H1 (cell line): ENCODE data around the gene ZNF219. TPM values are rescaled to one million over a fixed set of nuclear protein-coding genes. Genes with fewer than 3 reads are reported as not detected.

Experiments
- CTCF ChIA-PET: fragments of 300-600 bp; sonication (Branson Sonifier 250); formaldehyde crosslinking; loops from one replicate; lab custom pipeline; 2021; ENCODE audit not compliant: partially characterized antibody; lab: Charles Lee
- POLR2A ChIA-PET: fragments of 300-600 bp; sonication (Branson Sonifier 250); formaldehyde crosslinking; loops from one replicate; lab custom pipeline; 2021; ENCODE audit warnings: inconsistent platforms; ENCODE audit not compliant: partially characterized antibody; lab: Charles Lee
- DNase-seq, 2 experiments: peaks; one replicate each; pipeline versions ENCODE4 v3.0.0 to v3.0.0-alpha.2; 2010 to 2022; ENCODE audit warnings: low spot score in 2 of 2, low read depth in 1 of 2, mixed read lengths in 1 of 2
- FAIRE-seq: peaks from 2 replicates; lab custom pipeline; 2011; peaks lifted over from hg19 to GRCh38; lab: Jason Lieb, UNC
- H2AFZ ChIP-seq: 2 replicates; pipeline ENCODE4 v1.8.1; 2012; ENCODE audit warnings: low read length, inconsistent platforms
- H2AK5ac ChIP-seq: 2 replicates; pipeline ENCODE4 v1.6.1; 2013; ENCODE audit warnings: low read depth, low read length
- H2BK120ac ChIP-seq: replicated peaks from 2 replicates; pipeline ENCODE3; 2013; ENCODE audit warnings: low read depth, low read length, inconsistent platforms
- H2BK12ac ChIP-seq: 2 replicates; pipeline ENCODE4 v1.6.1; 2013; ENCODE audit warnings: low read depth, low read length
- H2BK15ac ChIP-seq: 2 replicates; pipeline ENCODE4 v1.6.1; 2013; ENCODE audit warnings: low read length
- H2BK20ac ChIP-seq: 2 replicates; pipeline ENCODE4 v1.6.1; 2013; ENCODE audit warnings: low read length
- H2BK5ac ChIP-seq: 2 replicates; pipeline ENCODE4 v1.6.1; 2013; ENCODE audit warnings: low read depth, low read length
- H3K14ac ChIP-seq: 2 replicates; pipeline ENCODE4 v1.6.1; 2013; ENCODE audit warnings: inconsistent platforms; ENCODE audit not compliant: insufficient read length
- H3K18ac ChIP-seq: 2 replicates; pipeline ENCODE4 v1.6.1; 2013; ENCODE audit warnings: low read length; ENCODE audit errors: extremely low read depth
- H3K23ac ChIP-seq: 2 replicates; pipeline ENCODE4 v1.6.1; 2013; ENCODE audit warnings: inconsistent platforms; ENCODE audit not compliant: insufficient read length
- H3K23me2 ChIP-seq: 2 replicates; pipeline ENCODE4 v1.6.1; 2013; ENCODE audit warnings: low read depth, low read length
- H3K27ac ChIP-seq: 2 replicates; pipeline ENCODE4 v1.6.1; 2011; ENCODE audit warnings: low read depth, low read length, inconsistent platforms
- H3K27me3 ChIP-seq, 4 experiments: replicated peaks in 1 of 4; 1 replicate in 1 of 4; 2 replicates in 3 of 4; pipeline versions ENCODE4 v1.6.1 to v1.8.1; 2011 to 2013; ENCODE audit warnings: low read length in 3 of 4, mild to moderate bottlenecking in 3 of 4, inconsistent platforms in 2 of 4, mixed read lengths in 2 of 4, moderate library complexity in 1 of 4; ENCODE audit not compliant: control insufficient read depth in 3 of 4, insufficient read depth in 3 of 4; ENCODE audit errors: extremely low read depth in 1 of 4
- H3K36me3 ChIP-seq, 4 experiments: 2 replicates each; pipeline versions ENCODE4 v1.6.1 to v1.8.1; 2011 to 2013; ENCODE audit warnings: mild to moderate bottlenecking in 4 of 4, low read length in 3 of 4, moderate library complexity in 2 of 4, control low read depth in 1 of 4, inconsistent platforms in 1 of 4; ENCODE audit not compliant: insufficient read depth in 4 of 4, control insufficient read depth in 2 of 4
- H3K4ac ChIP-seq: replicated peaks from 2 replicates; pipeline ENCODE3; 2013; ENCODE audit warnings: low read length, low read depth, mixed read lengths, inconsistent platforms; ENCODE audit not compliant: insufficient read length
- H3K4me1 ChIP-seq, 4 experiments: replicated peaks in 1 of 4; 1 replicate in 1 of 4; 2 replicates in 3 of 4; pipeline versions ENCODE4 v1.6.1 to v1.8.1; 2011 to 2013; ENCODE audit warnings: low read length in 3 of 4, inconsistent platforms in 2 of 4, mixed read lengths in 1 of 4; ENCODE audit not compliant: insufficient read depth in 4 of 4, control insufficient read depth in 3 of 4
- H3K4me2 ChIP-seq, 2 experiments: 2 replicates each; pipeline versions ENCODE4 v1.6.1 to v1.8.1; 2011 to 2013; ENCODE audit warnings: low read depth in 2 of 2, low read length in 2 of 2, control low read depth in 1 of 2, inconsistent platforms in 1 of 2, mild to moderate bottlenecking in 1 of 2; ENCODE audit not compliant: insufficient read depth in 1 of 2
- H3K4me3 ChIP-seq, 4 experiments: fragments of 200-600, 300-600 bp in 1 of 4; sonication (generic), shearing (Covaris generic), sonication (Bioruptor Twin) in 1 of 4; 2 replicates each; pipeline versions ENCODE4 v1.5.1 to v1.8.1; 2011 to 2016; ENCODE audit warnings: low read length in 4 of 4, low read depth in 3 of 4, control low read depth in 2 of 4, inconsistent platforms in 2 of 4, mild to moderate bottlenecking in 2 of 4, mixed read lengths in 1 of 4, moderate library complexity in 1 of 4; ENCODE audit not compliant: insufficient read depth in 2 of 4; ENCODE audit errors: extremely low read depth in 1 of 4
- H3K56ac ChIP-seq: replicated peaks from 2 replicates; pipeline ENCODE3; 2013; ENCODE audit warnings: low read depth, mild to moderate bottlenecking, mixed read lengths, low read length, inconsistent platforms; ENCODE audit not compliant: insufficient read length
- H3K79me1 ChIP-seq: 2 replicates; pipeline ENCODE4 v1.6.1; 2013; ENCODE audit warnings: low read depth, low read length, control low read depth
- H3K79me2 ChIP-seq, 2 experiments: 2 replicates each; pipeline versions ENCODE4 v1.6.1 to v1.8.1; 2012 to 2013; ENCODE audit warnings: low read length in 2 of 2, mild to moderate bottlenecking in 2 of 2, inconsistent platforms in 1 of 2; ENCODE audit not compliant: insufficient read depth in 2 of 2, control insufficient read depth in 1 of 2
- H3K9ac ChIP-seq, 4 experiments: replicated peaks in 1 of 4; 1 replicate in 1 of 4; 2 replicates in 3 of 4; pipeline versions ENCODE4 v1.6.1 to v1.8.1; 2011 to 2013; ENCODE audit warnings: low read depth in 3 of 4, low read length in 3 of 4, control low read depth in 2 of 4, mild to moderate bottlenecking in 2 of 4, moderate library complexity in 2 of 4, inconsistent platforms in 1 of 4; ENCODE audit errors: extremely low read depth in 1 of 4
- H3K9me3 ChIP-seq, 2 experiments: 2 replicates each; pipeline versions ENCODE4 v1.6.1 to v1.8.1; 2012 to 2013; ENCODE audit warnings: mild to moderate bottlenecking in 2 of 2, moderate library complexity in 2 of 2, control low read depth in 1 of 2, inconsistent platforms in 1 of 2, low read depth in 1 of 2, low read length in 1 of 2, mixed read lengths in 1 of 2; ENCODE audit not compliant: insufficient read depth in 2 of 2
- H4K20me1 ChIP-seq, 2 experiments: replicated peaks in 1 of 2; 2 replicates each; pipeline versions ENCODE3 to v1.8.1; 2011 to 2013; ENCODE audit warnings: inconsistent platforms in 2 of 2, low read length in 2 of 2, mild to moderate bottlenecking in 1 of 2; ENCODE audit not compliant: insufficient read depth in 2 of 2, control insufficient read depth in 1 of 2
- H4K5ac ChIP-seq: 2 replicates; pipeline ENCODE4 v1.6.1; 2013; ENCODE audit warnings: low read length, low read depth, mixed read lengths, inconsistent platforms; ENCODE audit not compliant: insufficient read length
- H4K8ac ChIP-seq: 2 replicates; pipeline ENCODE4 v1.8.0; 2013; ENCODE audit warnings: mild to moderate bottlenecking, moderate library complexity, low read length, inconsistent platforms; ENCODE audit not compliant: insufficient read depth; ENCODE audit errors: extremely low read depth
- H4K91ac ChIP-seq: replicated peaks from 2 replicates; pipeline ENCODE3; 2013; ENCODE audit warnings: low read length, mixed read lengths, inconsistent platforms; ENCODE audit not compliant: insufficient read length
- BACH1 ChIP-seq: IDR thresholded peaks from 2 replicates; pipeline ENCODE4 v1.6.1; 2012; ENCODE audit warnings: low read length, improper control_type of control experiment
- CHD1 ChIP-seq: IDR thresholded peaks from 2 replicates; pipeline ENCODE4 v1.6.1; 2012; ENCODE audit warnings: low read depth, low read length, improper control_type of control experiment
- GTF2F1 ChIP-seq: IDR thresholded peaks from 2 replicates; pipeline ENCODE4 v1.6.1; 2012; ENCODE audit warnings: low read depth, low read length, improper control_type of control experiment, borderline replicate concordance
- JUN ChIP-seq: IDR thresholded peaks from 2 replicates; pipeline ENCODE4 v1.6.1; 2011; ENCODE audit warnings: low read depth, mild to moderate bottlenecking, improper control_type of control experiment, low read length
- PHF8 ChIP-seq: fragments of 200-600 bp; sonication (generic); conservative IDR thresholded peaks from 2 replicates; pipeline ENCODE4 v1.7.1; 2012; ENCODE audit warnings: low read depth, mild to moderate bottlenecking, inconsistent platforms, low read length, moderate library complexity
- RAD21 ChIP-seq, 2 experiments: IDR thresholded peaks in 1 of 2; conservative IDR thresholded peaks in 1 of 2; 2 replicates each; pipeline ENCODE4 v1.6.1; 2011; ENCODE audit warnings: low read depth in 2 of 2, low read length in 2 of 2, improper control_type of control experiment in 1 of 2, inconsistent platforms in 1 of 2, mild to moderate bottlenecking in 1 of 2, moderate library complexity in 1 of 2
- RFX5 ChIP-seq: IDR thresholded peaks from 2 replicates; pipeline ENCODE4 v1.6.1; 2011; ENCODE audit warnings: low read depth, low read length, improper control_type of control experiment, borderline replicate concordance
- RXRA ChIP-seq: IDR thresholded peaks from 2 replicates; pipeline ENCODE4 v1.6.1; 2011; ENCODE audit warnings: low read depth, mild to moderate bottlenecking, low read length, moderate library complexity; ENCODE audit not compliant: insufficient read depth
- SIRT6 ChIP-seq: IDR thresholded peaks from one replicate; pipeline ENCODE4 v1.7.1; 2012; ENCODE audit warnings: low read length, inconsistent platforms
- SRF ChIP-seq: IDR thresholded peaks from 2 replicates; pipeline ENCODE4 v1.6.1; 2011; ENCODE audit warnings: mild to moderate bottlenecking, low read depth, low read length, moderate library complexity
- TAF7 ChIP-seq: optimal IDR thresholded peaks from 2 replicates; pipeline ENCODE3; 2011; ENCODE audit warnings: low read depth, mild to moderate bottlenecking, inconsistent platforms, low read length, moderate library complexity, borderline replicate concordance
- WGBS, 2 experiments: shearing (Covaris generic) in 1 of 2; methylation state at CpG; one replicate each; pipeline versions ENCODE4 v1.1.6 to v1.1.7; 2013 to 2015; ENCODE audit warnings: low lambda C conversion rate in 2 of 2, mixed read lengths in 2 of 2, inconsistent platforms in 1 of 2, low coverage in 1 of 2, missing lambda C conversion rate in 1 of 2; ENCODE audit not compliant: insufficient replicate concordance in 2 of 2, insufficient coverage in 1 of 2, insufficient read length in 1 of 2; ENCODE audit errors: extremely low coverage in 1 of 2, missing lambda C conversion rate in 1 of 2; 5-methylcytosine and 5-hydroxymethylcytosine counted together
- polyA plus RNA-seq, 7 experiments: library from polyadenylated mRNA; depleted of rRNA in 3 of 7; stranded (reverse) in 5 of 7; unstranded in 2 of 7; fragments of >200 nt in 5 of 7; fragments of 200-250 nt in 2 of 7; gene quantifications; 1 replicate in 5 of 7; 2 replicates in 1 of 7; 4 replicates in 1 of 7; pipeline versions ENCODE4 v1.2.1 to v1.2.3, GENCODE V29; 2011 to 2013; ENCODE audit warnings: missing spikeins in 2 of 7, mixed read lengths in 2 of 7
- total RNA-seq: library from RNA; stranded (reverse); fragmentation: NEBNext Ultra II Directional; extraction: Animal tissue kit (Norgen Biotek cat#: 25700); gene quantifications from 2 replicates; pipeline ENCODE4 v1.2.1, GENCODE V29; 2021
- TF ChIP-seq, protein P1 (sequence below): IDR thresholded peaks from 2 replicates; pipeline ENCODE4 v1.6.1; 2011; ENCODE audit warnings: low read length, improper control_type of control experiment

The ZNF219 gene
- total and polyA plus RNA-seq, 2 of the 8 experiments (the other 6 are each of a cell fraction or from before 2014, with no cell fraction given): 113 to 160 TPM

DNA sequence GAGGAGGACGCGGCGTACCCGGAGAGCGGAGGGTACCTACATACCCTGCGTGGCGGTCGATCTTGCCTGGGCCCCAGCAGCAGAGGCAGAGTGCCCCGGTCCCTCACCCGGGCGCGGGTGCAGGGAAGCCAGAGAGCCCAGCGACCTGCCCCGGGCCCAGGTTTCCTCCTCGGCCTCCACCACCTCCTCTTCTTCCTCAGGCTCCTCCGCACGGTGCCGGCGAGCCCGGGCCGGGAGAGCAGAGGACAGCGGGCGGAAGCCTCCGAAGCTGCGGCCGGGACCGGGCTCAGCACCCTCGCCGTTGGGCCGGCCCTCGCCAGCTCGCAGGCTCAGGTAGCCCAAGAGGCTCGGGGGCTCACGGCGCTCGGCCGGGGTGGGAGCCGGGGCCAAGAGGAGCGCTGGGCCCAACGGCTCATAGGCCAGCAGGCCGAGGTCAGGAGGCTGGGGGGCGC, 6.6 kb downstream of the ZNF219 start:
- Histone ChIP-seq H2AFZ (no peak overlapping the region), H4K91ac (no peak overlapping the region), H3K27ac (peak overlapping the region; percentile 30; the same call in 1 of the 2 replicates), H2BK120ac (no peak overlapping the region), H3K4ac (no peak overlapping the region), H2BK12ac (no peak overlapping the region), H3K4me1 (peaks cover 20 to 32% (median 23%) of the 10 kb centered on the region in 4 experiments), H2BK15ac (no peak overlapping the region), H3K14ac (no peak overlapping the region), H3K27me3 (no peaks in the 10 kb centered on the region), H2AK5ac (no peak overlapping the region), H2BK5ac (no peak overlapping the region), H3K23ac (no peak overlapping the region), H4K5ac (no peak overlapping the region), H3K56ac (no peak overlapping the region), H3K79me2 (peaks cover 4 to 25% of the 10 kb centered on the region in 2 experiments; a peak in 3 of 4 replicates), H4K8ac (peak overlapping the region; percentile 93; the same call in 1 of the 2 replicates), H3K36me3 (peaks cover 17 to 45% (median 39%) of the 10 kb centered on the region in 4 experiments), H3K18ac (0 out of 2 replicates have a peak overlapping the region, but pooled peaks have one; percentile 21), H3K4me3 (no peak overlapping the region), H3K9ac (no peak overlapping the region), H3K4me2 (no peak overlapping the region), H2BK20ac (no peak overlapping the region), H4K20me1 (peaks cover 12 to 15% of the 10 kb centered on the region in 2 experiments), H3K23me2 (peaks cover 5% of the 10 kb centered on the region; the same call in 1 of the 2 replicates), H3K79me1 (peaks cover 8% of the 10 kb centered on the region), H3K9me3 (no peaks in the 10 kb centered on the region)
- POLR2A ChIA-PET: interaction anchor here (0.8 to 7.8 kb wide), 15 partner anchors 8 to 106 kb away, joined by 3 to 148 read pairs (median 7); partner anchors contain the start of genes ARHGEF40, NDRG2 and TMEM253
- WGBS, 2 experiments: 97% methylated on average over 17 of the region's 42 CpGs; no CpG with 5 or more reads in 1 of the 2 experiments
- DNase-seq: no peak
- no peak for FAIRE-seq
- CTCF ChIA-PET: interaction anchor here (0.7 to 7.8 kb wide), 34 partner anchors 8 to 410 kb away, joined by 3 to 239 read pairs (median 6); partner anchors contain the start of genes ARHGEF40, RNASE13, TMEM253 and TPPP2
- TF ChIP-seq SIRT6 (no peak), RAD21 (IDR thresholded peaks at IDR 0.05 in 1 of 2, conservative IDR thresholded peaks at IDR 0.05 in 1 of 2; ENCODE audit: low read depth in 2 of 2, low read length in 2 of 2) (no peak), GTF2F1 (no peak), RFX5 (no peak), SRF (no peak), BACH1 (no peak), CHD1 (no peak), TAF7 (no peak), RXRA (no peak), PHF8 (no peak), JUN (no peak)
- TF ChIP-seq, protein P1, sequence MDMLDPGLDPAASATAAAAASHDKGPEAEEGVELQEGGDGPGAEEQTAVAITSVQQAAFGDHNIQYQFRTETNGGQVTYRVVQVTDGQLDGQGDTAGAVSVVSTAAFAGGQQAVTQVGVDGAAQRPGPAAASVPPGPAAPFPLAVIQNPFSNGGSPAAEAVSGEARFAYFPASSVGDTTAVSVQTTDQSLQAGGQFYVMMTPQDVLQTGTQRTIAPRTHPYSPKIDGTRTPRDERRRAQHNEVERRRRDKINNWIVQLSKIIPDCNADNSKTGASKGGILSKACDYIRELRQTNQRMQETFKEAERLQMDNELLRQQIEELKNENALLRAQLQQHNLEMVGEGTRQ: no peak
